HG03460 (cell line): ENCODE data around the gene FBLN7.
"Not testable (repeated sequence)": the region's sequence is repeated elsewhere in the genome, so short reads cannot be mapped to it uniquely, and the experiment has no call there.

Experiments used
- ATAC-seq: cut with Tn5 transposase; IDR thresholded peaks from one replicate; pipeline ENCODE4 v1.9.1; 2021; ENCODE audit not compliant: unreplicated experiment

The FBLN7 gene

DNA sequence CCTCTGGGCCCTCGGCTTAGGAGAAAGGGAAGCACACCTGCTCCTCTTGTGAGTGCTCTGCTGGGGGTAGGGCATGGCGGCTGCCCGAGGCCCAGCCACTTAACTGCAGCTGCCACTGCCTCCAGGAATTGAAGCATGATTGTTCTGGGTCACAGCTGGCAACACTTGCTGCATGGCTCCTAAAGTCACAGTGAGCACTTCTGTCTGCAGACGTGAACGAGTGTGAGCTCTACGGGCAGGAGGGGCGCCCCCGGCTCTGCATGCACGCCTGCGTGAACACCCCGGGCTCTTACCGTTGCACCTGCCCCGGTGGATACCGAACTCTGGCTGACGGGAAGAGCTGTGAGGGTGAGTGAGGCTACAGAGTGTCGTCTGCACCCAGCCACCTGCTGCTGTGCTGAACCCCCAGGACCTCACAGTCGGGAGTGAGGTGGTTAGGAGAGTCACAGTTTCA lies 44.4 kb downstream of the FBLN7 start:
- ATAC-seq, result no peak

DNA sequence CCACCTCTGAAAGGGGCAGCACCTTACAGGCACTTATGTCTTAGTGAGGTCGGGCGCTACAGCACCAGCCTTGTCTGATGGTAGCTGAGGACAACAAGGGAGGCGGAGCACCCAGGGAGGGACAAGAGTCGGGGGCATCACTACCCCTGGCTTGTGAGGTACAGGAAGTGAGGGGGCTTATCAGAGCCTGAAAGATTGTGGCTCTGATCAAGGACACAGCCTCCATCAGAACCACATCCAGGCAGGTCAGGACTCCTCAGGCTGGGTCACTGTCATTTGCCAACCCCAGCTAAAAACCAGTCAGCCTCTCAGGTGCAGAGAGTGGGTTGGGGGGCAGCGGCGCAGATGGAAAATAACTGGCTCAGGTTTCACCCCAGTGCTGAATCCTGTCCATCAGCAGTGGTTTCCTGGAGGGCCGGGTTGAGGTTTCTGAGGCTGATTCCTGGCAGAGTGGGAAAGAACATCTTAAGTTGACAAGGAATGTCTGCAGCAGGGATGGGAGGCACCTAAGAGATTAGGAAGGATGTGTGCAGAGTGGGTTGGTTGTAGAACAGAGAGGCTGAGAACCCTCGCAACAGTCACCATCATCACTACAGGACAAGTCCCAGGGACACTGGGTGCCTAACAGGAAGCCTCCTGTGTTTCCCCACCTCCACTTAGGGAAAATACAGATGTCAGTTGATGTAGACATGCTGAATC lies 45.3 kb downstream of the FBLN7 start:
- ATAC-seq, result no peak

DNA sequence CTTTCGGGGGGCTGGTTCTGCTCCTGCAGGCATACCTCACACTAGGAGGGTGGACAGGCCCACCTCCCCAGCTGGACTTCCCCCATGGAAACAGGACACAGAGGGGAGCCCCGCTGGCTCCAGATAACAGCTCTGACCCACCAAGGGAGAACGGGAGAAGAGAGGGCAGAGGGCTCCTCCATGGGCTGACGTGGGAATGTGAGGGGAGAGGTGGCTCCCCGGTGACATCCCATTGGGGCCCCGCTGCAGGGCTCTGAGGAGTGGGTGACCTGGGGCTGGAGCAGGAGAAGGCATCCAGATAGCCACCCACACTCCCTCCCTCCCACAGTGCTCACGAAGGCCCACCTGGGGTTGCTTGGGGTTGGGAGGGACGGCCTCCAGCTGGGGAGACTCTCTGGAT lies 45.9 kb downstream of the FBLN7 start:
- ATAC-seq, result no peak

DNA sequence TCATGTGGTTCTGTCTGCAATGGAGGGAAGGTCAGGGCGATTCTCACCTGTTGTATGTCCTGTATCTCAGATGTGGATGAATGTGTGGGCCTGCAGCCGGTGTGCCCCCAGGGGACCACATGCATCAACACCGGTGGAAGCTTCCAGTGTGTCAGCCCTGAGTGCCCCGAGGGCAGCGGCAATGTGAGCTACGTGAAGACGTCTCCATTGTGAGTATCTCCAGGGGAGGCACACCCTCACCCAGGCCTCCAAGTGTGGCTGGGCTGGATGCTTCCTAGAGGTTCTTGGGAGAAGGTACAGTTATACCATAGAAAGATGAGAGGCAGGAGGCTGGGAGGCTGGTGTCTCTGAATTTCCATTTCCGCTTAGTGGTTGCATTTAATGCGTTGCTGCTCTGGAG lies 46.9 kb downstream of the FBLN7 start:
- ATAC-seq, result no peak

DNA sequence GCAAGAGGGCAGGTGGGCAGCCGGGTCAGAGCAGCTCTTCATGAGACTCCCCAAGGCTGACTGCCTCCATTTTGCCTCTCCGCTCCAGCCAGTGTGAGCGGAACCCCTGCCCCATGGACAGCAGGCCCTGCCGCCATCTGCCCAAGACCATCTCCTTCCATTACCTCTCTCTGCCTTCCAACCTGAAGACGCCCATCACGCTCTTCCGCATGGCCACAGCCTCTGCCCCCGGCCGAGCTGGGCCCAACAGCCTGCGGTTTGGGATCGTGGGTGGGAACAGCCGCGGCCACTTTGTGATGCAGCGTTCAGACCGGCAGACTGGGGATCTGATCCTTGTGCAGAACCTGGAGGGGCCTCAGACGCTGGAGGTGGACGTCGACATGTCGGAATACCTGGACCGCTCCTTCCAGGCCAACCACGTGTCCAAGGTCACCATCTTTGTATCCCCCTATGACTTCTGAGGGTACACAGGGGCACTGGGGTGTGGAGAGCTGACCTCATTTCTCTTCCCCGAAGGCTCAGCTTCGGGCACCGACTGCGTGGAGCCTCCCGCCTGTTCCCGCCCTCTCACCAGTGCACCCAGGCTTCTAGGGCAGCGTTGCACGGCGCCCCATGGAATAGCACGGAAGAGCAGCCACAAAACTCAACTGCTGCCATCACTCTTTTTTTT lies 49.0 kb downstream of the FBLN7 start:
- ATAC-seq, result no peak

DNA sequence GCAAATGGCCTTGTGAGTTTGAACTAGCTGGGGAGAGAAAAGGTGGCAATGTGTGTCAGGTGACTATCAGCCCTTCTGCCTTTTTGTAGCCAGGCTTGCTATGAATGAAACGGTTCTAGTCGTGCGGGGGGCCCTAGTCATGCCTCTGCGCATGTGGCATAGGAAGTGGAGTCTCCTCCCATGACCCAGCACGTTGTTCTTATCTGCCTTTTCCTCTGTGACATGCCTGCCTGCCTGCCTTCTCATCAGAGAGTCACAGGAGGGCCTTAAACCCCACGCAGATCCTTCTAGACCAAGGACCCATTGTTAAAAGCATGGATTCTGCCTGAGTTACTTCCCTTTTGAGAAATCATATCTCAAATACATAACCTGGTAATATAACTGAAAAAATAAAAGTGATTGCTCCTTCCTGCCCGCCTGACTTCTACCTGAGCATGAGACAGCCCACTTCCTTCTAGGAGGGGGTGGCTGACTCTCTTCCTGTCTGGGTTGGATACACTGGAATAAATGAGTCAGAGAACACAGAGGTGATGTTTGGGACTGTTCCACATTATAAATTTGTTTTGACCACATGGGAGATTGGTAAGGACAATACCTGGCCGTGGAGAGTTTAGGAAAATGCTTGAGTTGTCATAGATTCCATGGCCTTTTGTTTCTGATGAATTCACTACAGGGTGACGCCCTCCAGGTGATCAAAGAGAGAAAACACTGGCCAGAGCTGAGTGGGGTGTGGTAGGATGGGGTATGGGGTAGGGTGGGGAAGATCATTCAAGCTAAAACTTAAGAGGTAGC lies 49.8 kb downstream of the FBLN7 start:
- no peak for ATAC-seq

DNA sequence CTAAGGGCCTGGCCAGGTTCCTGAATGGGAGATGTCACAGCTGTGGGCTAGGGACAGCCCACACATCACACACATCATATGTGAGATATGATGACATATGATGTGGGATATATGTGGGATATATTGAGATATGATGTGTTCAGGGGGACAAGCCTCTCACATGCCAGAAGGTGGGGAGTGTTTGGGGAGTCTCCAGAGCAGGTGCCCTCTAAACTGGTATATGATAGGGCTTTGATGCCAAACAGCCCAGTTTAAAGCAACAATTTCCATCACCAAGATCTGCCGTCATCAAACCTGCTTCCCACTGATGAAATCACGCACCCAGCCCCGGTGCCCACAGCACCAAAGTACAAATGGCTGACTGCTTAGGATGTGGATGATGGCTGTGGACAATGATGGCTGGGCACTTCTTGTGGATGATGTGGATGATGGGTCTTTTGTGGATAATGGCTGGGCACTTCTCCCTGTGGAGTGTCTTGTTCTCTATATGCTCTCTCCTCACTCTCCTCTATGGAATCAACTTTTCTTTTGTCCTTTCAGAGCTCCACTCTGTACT lies 50.9 kb downstream of the FBLN7 start:
- ATAC-seq, result no peak

DNA sequence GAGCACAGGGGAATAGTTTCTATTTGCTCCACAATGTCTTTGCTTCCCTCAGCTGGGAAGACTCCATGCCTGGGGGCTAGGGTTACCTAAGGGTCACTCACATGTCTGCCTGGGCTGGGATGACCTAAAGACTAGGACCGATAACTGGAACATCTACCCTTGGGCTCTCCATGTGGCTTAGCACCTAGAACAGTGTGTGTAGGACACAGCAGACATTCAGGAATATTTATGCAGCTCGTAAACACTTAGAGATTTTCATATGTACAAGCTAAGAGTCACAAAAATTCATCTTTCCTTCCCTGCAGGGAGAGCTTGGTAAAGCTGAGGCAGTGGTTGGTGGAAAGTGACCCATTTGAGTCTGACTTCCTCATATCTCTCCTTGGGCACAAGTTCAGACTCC lies 55.8 kb downstream of the FBLN7 start:
- ATAC-seq, result no peak

DNA sequence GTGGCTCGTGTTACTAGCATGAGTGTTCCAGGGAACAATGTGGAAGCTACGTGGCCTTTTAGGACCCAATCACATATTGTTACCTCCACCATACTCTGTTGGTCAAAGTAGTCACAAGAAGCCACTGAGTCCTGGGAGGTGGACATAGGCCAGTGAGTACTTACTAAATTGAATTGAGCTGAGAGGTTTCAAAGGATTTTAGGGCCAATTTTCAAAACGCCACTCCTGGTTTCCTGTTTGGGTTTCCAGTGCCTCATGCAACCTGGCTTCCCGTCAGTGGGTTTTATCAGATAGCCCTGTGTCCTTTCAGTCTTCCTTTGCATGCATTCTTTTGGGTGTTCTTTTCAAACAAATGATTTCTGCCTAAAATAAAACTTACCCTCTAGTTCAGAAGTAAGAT lies 56.3 kb downstream of the FBLN7 start:
- no peak for ATAC-seq

DNA sequence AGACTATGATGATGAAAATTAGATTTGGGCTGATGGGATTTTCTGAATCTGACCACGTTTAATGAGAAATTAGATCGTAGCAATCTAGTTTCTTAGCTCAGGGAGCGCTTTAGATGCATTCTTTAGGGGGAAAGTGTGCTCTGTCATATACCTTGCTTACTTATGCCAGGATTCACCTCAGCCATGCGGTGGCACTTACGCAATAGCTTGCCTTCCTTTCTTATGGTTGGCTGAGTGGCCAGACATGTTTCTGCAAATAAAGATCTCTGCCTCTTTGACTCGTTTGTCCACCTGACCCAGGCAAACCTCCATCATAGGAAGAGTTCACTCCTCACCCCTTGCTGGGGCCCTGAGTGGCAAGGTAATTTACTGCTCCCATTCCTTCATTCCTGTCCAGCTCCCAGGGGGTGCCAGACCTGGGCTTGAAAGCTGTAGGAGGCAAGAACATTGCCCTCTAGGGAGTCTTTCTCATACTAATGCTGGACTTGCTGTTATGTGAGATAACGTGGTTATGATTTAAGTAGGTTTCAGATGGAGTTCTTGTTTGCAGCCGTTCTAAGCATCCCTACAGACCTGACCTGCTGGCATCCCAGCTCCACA lies 57.1 kb downstream of the FBLN7 start:
- no peak for ATAC-seq

DNA sequence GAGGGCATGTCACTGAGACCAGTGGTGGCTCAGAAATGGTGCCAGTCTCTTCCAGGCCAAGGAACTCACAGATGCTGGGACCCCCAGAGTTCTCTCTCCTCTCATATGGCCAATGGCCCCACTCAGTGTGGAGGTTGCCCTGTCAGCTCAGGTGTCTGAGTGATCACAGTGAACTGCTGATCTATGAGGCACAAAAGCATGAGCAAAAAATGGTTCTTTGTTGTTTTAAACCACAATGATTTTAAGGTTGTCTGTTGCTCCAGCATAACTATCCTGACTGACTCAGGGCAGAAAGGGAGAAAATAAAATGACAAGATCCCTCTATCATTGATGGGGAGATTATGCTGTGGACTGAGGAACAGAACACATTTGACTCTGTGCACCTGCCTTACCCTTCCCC lies 57.8 kb downstream of the FBLN7 start:
- no peak for ATAC-seq

DNA sequence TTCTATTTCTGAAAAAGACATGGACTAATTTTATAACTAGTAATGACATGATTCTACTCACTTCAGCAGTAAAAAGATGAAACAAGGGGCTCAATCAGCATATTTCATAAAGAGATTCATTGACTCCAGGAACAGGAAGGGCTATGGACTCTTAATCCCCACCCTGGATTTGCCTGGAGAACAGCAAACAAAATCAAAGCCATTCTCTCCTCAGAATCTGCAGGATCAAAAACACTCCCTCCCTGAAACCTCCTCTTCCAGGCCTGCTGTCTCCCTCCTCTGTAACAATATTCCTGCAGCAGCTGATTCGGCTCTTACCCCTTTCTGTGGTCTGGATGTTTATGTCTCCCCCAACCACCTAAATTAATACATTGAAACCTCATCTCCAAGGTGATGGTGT lies 59.7 kb downstream of the FBLN7 start:
- no peak for ATAC-seq

DNA sequence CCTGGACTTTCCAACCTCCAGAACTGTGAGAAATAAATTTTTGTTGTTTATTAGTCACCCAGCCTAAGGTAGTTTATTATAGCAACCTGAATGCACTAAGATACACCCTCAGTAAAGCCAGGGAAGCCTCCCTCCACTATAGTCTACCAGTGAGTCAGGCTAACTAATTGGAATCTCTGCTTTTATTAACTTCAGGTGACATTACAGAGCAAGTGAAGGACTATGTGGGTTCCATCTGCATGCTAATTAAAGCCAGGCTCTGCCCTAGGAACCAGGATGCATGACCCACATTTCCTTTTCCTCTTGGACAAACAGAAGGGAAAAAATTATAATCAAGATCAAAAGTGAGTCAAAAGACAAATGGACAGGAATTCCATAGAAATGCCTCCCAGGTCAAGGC lies 60.6 kb downstream of the FBLN7 start:
- ATAC-seq, result no peak

DNA sequence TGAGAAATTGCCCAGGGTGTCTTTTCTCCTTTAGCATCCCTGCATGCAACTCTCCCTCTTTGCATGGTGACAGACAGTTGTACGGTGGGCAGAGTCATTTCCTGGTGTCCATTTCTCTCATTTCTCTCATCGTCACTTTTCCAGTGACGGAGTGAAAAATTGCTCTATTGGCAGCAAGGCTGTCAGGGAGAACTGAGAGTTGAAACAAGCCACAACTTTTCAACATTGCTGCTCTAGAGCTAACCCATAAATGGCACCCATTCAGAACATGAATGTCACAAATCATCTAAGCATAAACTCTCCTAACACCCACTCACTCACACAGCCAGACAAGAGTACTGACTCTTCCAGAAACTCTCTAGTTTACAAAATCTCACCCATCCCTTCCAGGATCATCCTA lies 61.0 kb downstream of the FBLN7 start:
- no peak for ATAC-seq

DNA sequence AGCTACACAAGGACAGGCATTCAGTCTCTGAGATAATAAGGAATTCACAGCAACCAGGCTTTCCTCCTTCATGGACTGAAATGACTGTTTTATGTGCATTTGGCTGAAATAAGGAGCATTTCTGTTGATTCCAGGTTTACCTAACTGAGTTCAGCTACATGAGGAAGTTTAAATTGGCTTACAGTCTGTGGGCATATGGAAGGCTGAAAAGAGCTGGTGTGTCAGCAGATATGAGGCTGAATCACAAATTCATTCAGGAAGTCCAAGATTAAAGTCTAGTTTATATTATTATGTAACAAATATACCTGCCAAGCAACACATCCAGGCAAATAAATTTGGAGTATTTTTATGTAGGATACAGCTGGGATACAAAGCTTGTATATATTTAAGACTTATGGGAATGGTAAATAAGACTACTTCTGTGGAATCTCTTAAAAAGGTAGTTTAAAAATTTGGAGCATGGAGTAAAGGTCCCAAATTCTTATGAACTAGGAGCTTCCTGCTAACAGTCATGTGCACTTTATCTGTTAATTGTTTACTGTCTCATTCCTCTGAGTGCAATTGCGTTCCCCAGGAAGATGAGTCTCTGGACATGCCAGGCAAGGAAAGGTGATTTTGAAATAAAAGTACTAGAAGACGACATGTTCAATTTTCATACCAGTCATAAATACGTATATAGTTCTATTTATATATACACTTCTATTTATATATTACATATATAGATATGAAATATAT lies 63.7 kb downstream of the FBLN7 start:
- no peak for ATAC-seq

DNA sequence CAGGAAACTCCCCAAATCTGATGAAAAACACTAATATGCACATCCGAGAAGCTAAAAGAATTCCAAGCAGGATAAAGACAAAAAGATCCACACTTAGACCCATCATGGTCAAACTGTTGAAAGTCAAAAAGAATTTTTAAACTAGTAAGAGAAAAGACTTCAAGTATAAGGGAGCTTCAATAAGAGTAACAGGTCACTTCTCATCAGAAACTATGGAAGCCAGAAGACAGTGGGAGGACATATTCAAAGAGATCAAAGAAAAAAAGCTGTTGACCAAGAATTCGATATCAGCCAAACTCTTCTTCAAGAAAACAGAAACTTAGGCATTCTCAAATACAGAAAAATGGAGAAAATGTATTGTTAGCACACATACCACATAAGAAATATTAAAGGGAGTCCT lies 66.2 kb downstream of the FBLN7 start:
- no peak for ATAC-seq

DNA sequence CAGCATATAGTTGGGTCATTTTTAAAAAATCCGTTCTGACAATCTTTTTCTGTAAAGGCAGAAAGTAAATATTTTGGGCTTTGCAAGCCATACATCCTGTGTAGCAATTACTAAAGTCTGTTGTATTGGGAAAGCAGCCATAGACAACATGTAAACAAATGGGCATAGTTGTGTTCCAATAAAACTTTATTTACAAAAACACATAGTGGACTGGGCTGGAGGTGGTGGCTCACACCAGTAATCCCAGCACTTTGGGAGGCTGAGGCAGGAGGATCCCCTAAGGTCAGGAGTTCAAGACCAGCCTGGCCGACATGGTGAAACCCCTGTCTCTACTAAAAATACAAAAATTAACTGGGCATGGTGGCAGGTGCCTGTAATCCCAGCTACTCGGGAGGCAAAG lies 69.7 kb downstream of the FBLN7 start:
- ATAC-seq, result not testable (repeated sequence)

DNA sequence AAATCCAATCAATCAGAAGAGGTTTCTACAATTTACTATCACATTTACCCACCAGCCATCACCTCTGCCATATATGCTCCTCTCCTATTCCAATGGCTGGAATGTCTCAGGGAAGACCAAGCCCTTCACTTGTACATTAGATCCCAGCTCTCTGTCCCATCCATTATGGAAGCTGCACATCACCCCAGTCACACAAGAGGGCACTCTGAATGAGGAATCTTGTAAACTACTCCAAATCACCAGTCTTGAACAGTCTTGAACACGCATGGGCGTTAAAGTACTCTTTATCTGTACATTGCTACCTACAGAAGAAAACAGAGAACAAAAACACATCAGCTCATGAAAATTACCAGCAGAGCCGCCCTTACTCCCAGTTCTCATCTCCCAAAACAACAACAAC lies 78.0 kb downstream of the FBLN7 start:
- no peak for ATAC-seq

DNA sequence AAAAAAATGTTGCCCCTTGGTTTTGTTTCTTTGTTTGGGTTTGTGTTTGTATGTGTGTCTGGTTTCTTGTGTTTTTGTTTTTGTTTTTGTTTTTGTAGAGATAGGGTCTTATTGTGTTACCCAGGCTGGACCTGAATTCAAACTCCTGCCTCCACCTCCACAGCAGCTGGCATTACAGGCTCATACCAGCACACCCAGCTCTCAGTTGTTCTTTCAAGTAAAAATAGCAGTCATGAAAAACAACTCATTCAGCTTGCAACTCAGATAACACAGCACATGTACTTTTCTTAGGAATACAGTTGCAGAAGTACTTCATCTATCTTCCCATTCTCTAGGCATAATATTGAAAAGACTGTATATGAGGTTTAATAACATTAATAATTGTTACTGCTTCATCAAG lies 79.7 kb downstream of the FBLN7 start:
- no peak for ATAC-seq

DNA sequence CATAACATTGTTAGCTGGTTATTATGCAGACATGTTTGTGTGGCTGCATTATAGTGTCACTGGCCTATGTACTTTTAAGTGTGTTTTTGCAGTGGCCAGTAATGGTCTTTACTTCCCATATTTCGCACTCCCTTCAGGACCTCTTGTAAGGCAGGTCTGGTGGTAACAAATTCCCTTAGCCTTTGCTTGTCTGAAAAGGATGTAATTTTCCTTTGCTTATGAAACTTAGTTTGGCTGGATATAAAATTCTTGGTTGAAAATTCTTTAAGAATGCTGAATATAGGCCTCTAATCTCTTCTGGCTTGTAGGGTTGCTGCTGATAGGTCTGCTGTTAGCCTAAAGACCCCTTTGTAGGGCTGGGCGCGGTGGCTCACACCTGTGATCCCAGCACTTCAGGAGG lies 82.0 kb downstream of the FBLN7 start:
- no peak for ATAC-seq

DNA sequence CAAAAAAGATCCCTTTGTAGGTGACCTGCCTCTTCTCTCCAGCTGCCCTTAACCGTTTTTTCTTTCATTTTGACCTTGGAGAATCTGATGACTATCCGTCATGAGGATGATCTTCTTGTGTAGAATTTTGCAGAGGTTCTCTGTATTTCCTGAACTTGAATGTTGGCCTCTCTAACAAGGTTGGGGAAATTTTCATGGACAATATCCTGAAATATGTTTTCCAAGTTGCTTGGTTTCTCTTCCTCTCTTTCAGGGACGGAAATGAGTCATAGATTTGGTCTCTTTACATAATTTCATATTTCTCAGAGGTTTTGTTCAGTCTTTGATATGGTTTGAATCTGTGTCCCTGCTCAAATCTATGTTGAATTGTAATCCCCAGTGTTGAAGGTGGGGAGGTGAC lies 82.6 kb downstream of the FBLN7 start:
- ATAC-seq, result no peak
